WERI-Rb-1 (cell line): ENCODE measurements around the gene MCHR1.

Source experiments
- DNase-seq: peaks from one replicate; pipeline ENCODE4 v3.0.0-alpha.2; 2020
- H3K27ac ChIP-seq: fragments of 250-450 bp; sonication (Bioruptor Pico); 2 replicates; pipeline ENCODE4 v1.5.1; 2020; ENCODE audit warnings: mild to moderate bottlenecking, moderate library complexity
- H3K27me3 ChIP-seq: fragments of 250-450 bp; sonication (Bioruptor Pico); 2 replicates; pipeline ENCODE4 v1.5.1; 2021; ENCODE audit warnings: mild to moderate bottlenecking, low read depth, moderate library complexity; ENCODE audit not compliant: insufficient read depth, severe bottlenecking
- H3K36me3 ChIP-seq: fragments of 250-450 bp; sonication (Bioruptor Pico); 2 replicates; pipeline ENCODE4 v1.5.1; 2020; ENCODE audit warnings: mild to moderate bottlenecking, moderate library complexity
- H3K4me3 ChIP-seq: 2 replicates; pipeline ENCODE4 v1.5.1; 2011; ENCODE audit warnings: low read depth, mild to moderate bottlenecking, control low read depth, low read length
- H3K9me3 ChIP-seq: fragments of 250-450 bp; sonication (Bioruptor Pico); 2 replicates; pipeline ENCODE4 v1.5.1; 2021; ENCODE audit warnings: mild to moderate bottlenecking, moderate library complexity; ENCODE audit not compliant: severe bottlenecking
- CTCF ChIP-seq: IDR thresholded peaks from 2 replicates; pipeline ENCODE4 v1.5.1; 2011; ENCODE audit warnings: low read depth, mild to moderate bottlenecking, control low read depth, inconsistent platforms, low read length

MCHR1 gene

DNA sequence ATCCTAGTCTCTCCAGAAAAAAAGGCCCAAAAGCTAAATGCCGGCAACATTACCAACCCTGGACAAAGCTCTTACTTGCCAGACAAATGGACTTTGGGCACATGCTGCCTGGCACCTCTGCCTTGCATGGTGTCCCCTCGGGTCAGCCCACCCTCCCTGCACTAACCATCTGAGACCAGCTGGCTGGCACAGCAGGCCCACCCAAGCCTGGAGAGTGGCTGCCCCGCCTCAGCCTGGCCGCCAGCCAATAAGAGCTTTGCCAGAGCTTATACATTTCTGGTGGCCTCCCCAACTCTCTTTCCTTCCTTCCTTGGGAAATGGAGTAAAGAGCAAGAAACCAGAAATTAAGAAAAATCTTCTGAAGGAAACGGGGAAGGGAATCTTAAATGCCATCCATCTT is 24.5 kb downstream of the MCHR1 start:
- TF ChIP-seq CTCF = no peak
- no peak overlapping the region for H3K4me3 ChIP-seq
- H3K36me3 ChIP-seq = no peaks in the 10 kb centered on the region
- DNase-seq = no peak
- no peak overlapping the region for H3K27ac ChIP-seq
- H3K9me3 ChIP-seq = no peaks in the 10 kb centered on the region
- H3K27me3 ChIP-seq = no peaks in the 10 kb centered on the region

GRCh38 chr22:40705918-40706682 is 26.8 kb downstream of the MCHR1 start:
- DNase-seq = no peak
- no peak overlapping the region for H3K4me3 ChIP-seq
- H3K27me3 ChIP-seq = no peaks in the 10 kb centered on the region
- no peak overlapping the region for H3K27ac ChIP-seq
- H3K9me3 ChIP-seq = no peaks in the 10 kb centered on the region
- H3K36me3 ChIP-seq = no peaks in the 10 kb centered on the region
- no peak for TF ChIP-seq CTCF

GRCh38 chr22:40707154-40707553 is 27.9 kb downstream of the MCHR1 start:
- Histone ChIP-seq H3K27ac (no peak overlapping the region), H3K36me3 (no peaks in the 10 kb centered on the region), H3K9me3 (no peaks in the 10 kb centered on the region), H3K4me3 (no peak overlapping the region), H3K27me3 (no peaks in the 10 kb centered on the region)
- DNase-seq = no peak
- no peak for TF ChIP-seq CTCF

- Histone ChIP-seq H3K9me3 (no peaks in the 10 kb centered on the region), H3K27me3 (no peaks in the 10 kb centered on the region), H3K4me3 (no peak overlapping the region), H3K36me3 (no peaks in the 10 kb centered on the region), H3K27ac (no peak overlapping the region)
- DNase-seq = no peak
- TF ChIP-seq CTCF = no peak
Observed at GRCh38 chr22:40708177-40708576, 28.9 kb downstream of the MCHR1 start.

DNA sequence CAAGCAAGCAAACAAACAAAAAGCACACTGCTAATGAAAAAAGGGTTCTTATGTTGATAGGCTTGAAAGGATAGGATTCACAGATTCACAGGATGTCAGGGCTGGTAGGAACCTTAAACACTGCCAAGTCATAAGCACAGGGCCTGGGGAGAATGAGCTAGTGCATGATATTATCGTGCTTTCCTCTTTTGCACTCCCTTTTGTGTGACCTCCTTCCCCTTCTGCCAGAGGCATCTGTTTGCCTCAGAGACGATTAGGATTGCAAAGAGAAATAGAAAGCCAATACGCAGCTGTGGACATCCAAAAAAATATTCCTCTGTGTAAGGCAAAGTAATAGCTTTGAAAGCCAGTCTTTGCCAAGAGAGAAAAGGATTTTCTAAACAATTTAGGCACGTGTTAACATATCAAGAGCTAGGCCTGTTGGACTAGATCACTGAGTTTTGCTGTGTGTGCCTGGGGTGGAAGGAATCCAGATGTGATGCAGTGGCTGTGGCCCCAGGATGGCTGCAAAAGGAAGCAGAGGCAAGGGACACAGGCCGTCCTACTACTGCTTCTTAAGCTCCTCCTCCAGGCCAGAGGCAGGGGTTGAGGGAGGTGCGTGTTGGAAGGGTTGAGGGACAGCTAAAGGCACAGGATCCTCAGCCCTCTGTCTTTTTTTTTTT is 30.6 kb downstream of the MCHR1 start:
- no peak for TF ChIP-seq CTCF
- DNase-seq = no peak
- H3K27ac ChIP-seq = no peak overlapping the region
- no peaks in the 10 kb centered on the region for H3K9me3 ChIP-seq
- no peaks in the 10 kb centered on the region for H3K36me3 ChIP-seq
- H3K4me3 ChIP-seq = no peak overlapping the region
- no peaks in the 10 kb centered on the region for H3K27me3 ChIP-seq
